Activated T-helper 2 cell treated with anti-CD3 and anti-CD28 coated beads, Interferon-gamma antibody, Interleukin-2, Interleukin-4, amounts not matched to agents 10 μg/mL and 5 μg/mL and 100 μg/mL, durations not matched to agents 14 hours and 24 hours and 36 hours (primary cell): ENCODE measurements around the gene RNF144A. TPM values are rescaled to one million over a fixed set of nuclear protein-coding genes. Genes with fewer than 3 reads are reported as not detected.

Experiments used
- DNase-seq: peaks from one replicate; pipeline ENCODE4 v3.0.0; 2021; ENCODE audit warnings: low spot score
- H3K27ac Mint-ChIP-seq: one replicate; pipeline ENCODE4 v1.8.0; 2021; ENCODE audit warnings: mixed read lengths
- H3K27me3 Mint-ChIP-seq: one replicate; pipeline ENCODE4 v1.8.0; 2021; ENCODE audit warnings: low read depth, mixed read lengths
- H3K36me3 Mint-ChIP-seq: one replicate; pipeline ENCODE4 v1.8.0; 2021; ENCODE audit warnings: low read depth, mixed read lengths
- H3K4me1 Mint-ChIP-seq: one replicate; pipeline ENCODE4 v1.8.0; 2021; ENCODE audit warnings: low read depth, mixed read lengths
- H3K4me3 Mint-ChIP-seq: one replicate; pipeline ENCODE4 v1.8.0; 2021; ENCODE audit warnings: low read depth, mild to moderate bottlenecking, moderate library complexity, mixed read lengths
- H3K9me3 Mint-ChIP-seq: one replicate; pipeline ENCODE4 v1.8.0; 2021; ENCODE audit warnings: mixed read lengths
- intact Hi-C: fragments of 100-400 bp; cut with micrococcal nuclease; formaldehyde crosslinking; loops from one replicate; pipeline ENCODE4 v1.15.1; 2023
- total RNA-seq: library from RNA; stranded (reverse); gene quantifications from 2 replicates; pipeline ENCODE4 v1.2.3, GENCODE V29; 2022

Gene RNF144A
- total RNA-seq, 1 donor from 2014 or later = 20.0 TPM

DNA sequence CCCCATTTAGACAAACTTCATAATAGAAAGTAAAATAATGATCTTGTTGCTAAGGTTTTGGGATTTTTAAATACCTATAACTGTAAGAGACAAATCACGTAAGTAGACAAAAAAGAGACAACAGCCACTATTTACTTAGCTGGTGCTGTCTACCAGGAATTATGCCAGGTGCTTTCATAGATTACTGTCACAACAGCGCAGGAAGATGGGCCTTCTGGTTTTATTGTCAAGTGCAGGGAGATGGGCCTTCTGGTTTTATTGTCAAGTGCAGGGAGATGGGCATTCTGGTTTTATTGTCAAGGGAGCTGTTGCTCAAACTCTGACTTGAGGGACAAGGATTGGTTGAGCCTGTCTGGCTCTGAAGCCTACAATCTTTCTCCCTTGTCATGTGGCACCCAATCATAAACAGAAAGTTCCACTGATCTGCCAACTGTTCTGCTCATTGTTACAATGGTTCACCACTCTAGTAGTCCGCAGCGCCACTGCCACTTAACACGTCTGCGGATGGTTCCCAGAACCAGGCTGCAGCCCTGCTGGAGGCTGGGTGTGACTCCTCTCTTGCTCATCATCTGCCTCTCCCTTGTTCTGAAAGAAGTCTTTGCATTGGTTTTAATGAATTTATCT lies 95.0 kb downstream of the RNF144A start:
- H3K27ac Mint-ChIP-seq = no peak overlapping the region
- no peaks in the 10 kb centered on the region for H3K9me3 Mint-ChIP-seq
- H3K4me1 Mint-ChIP-seq = peaks cover 26% of the 10 kb centered on the region
- DNase-seq = no peak
- no peak overlapping the region for H3K4me3 Mint-ChIP-seq
- no peaks in the 10 kb centered on the region for H3K27me3 Mint-ChIP-seq
- intact Hi-C loops = loop anchor here (5.0 kb wide), 2 partner anchors 95 to 115 kb away; partner anchors contain the start of gene RNF144A
- peaks cover 8% of the 10 kb centered on the region for H3K36me3 Mint-ChIP-seq

DNA sequence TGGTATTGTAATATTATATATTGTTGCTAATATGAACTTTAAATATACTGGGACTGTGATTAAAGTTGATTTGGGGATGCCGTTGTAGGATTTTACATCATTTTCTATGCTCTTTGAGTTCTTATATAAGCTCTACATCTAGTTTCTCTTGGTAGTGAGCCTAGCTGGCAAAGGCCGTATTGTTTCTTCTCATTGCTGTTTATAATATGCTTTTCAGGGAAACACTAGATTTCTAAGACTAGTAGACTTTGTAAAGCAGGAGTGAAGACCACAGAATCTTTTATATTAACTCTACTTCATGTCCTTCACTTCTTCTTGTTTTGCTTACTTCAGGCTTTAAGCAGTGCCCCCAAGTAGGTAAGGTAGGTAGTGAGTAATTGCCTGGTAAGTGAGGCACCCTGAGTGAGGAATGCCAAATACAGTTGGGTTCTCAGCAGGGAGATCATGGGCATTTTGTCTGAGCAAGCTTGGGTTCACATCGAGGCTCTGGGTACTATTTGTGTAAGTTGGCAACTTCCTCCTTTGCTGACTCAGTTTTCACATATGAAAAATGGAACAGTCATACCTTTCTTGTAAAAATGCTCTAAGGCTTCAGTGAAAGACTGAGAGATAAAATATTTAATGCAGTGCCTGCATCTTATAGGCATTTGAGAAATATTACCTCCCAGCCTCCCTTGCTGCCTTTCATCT lies 96.4 kb downstream of the RNF144A start:
- peaks cover 13% of the 10 kb centered on the region for H3K36me3 Mint-ChIP-seq
- H3K4me3 Mint-ChIP-seq = no peak overlapping the region
- intact Hi-C loops = loop anchor here (5.0 kb wide), 2 partner anchors 96 to 116 kb away; partner anchors contain the start of gene RNF144A
- no peak overlapping the region for H3K27ac Mint-ChIP-seq
- peaks cover 26% of the 10 kb centered on the region for H3K4me1 Mint-ChIP-seq
- no peaks in the 10 kb centered on the region for H3K9me3 Mint-ChIP-seq
- H3K27me3 Mint-ChIP-seq = no peaks in the 10 kb centered on the region
- DNase-seq = no peak

DNA sequence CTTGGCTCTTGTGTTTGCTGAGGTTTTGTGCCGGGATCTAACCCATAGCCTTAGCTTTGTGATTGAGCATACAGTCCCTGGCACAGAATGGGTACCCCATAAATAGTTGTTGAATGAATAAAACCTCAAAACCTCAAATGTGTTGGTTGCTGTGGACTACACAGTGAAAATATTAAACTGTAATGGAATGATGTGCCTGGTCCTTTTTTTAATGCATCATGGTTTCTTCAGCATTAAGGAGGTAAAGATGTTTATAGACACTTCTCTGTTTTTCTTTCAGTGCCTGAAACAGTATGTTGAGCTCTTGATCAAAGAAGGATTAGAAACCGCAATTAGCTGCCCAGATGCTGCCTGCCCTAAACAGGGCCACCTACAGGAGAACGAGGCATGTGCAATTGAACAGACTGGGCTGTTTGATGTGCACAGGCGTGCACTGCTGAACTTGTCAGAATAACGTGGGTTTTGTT lies 97.0 kb downstream of the RNF144A start:
- no peaks in the 10 kb centered on the region for H3K27me3 Mint-ChIP-seq
- peaks cover 26% of the 10 kb centered on the region for H3K4me1 Mint-ChIP-seq
- H3K4me3 Mint-ChIP-seq = no peak overlapping the region
- no peak overlapping the region for H3K27ac Mint-ChIP-seq
- H3K9me3 Mint-ChIP-seq = no peaks in the 10 kb centered on the region
- intact Hi-C loops = loop anchor here (5.0 kb wide), 2 partner anchors 97 to 117 kb away; partner anchors contain the start of gene RNF144A
- peaks cover 14% of the 10 kb centered on the region for H3K36me3 Mint-ChIP-seq
- DNase-seq = peak; percentile 13

DNA sequence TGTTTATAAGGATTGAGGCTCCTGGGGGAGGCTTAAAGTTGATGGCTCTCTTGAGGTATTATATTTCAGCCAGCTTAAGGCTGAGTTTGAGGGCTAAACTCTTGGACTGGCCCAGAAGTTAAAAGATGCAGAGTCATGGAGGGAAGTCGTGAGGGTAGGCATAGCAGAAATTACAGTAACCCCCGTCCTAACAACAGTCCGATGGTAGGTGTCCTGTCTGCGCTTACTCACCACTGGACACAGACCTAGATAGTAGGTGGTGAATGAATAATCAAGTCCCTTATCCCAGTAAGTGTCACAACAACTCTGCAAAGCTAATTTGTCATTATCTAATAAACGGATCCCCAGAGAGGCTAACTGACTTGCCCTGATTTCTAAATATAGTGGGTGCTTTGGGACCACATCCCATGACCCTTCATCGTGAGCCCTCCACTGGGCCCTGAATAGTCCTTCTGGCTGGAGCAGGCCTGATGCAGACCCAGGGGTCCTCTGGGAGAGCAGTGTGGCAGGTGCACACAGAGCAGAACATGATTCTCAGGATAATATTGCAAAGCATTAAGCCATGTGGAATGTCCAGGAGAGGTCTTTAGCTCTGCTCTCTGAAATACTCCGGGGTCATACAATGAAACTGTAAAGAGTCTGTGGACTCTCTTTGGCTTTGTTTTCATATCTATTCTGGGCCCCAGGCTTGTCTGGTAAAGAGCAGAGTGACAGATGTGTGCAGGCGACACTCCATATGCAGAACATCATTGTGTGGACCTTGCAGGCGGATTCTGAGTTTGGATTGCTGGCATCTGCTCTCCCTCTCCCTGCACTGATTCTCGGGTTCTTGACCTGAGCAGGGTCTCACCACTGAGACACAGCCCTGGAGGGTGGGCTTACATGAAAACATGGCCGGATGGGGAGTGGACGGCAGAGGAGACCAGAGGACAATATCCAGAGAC lies 98.1 kb downstream of the RNF144A start:
- intact Hi-C loops = no loop called here
- H3K4me3 Mint-ChIP-seq = no peak overlapping the region
- peaks cover 26% of the 10 kb centered on the region for H3K4me1 Mint-ChIP-seq
- no peak overlapping the region for H3K27ac Mint-ChIP-seq
- H3K27me3 Mint-ChIP-seq = no peaks in the 10 kb centered on the region
- no peaks in the 10 kb centered on the region for H3K9me3 Mint-ChIP-seq
- DNase-seq = no peak
- peaks cover 14% of the 10 kb centered on the region for H3K36me3 Mint-ChIP-seq

DNA sequence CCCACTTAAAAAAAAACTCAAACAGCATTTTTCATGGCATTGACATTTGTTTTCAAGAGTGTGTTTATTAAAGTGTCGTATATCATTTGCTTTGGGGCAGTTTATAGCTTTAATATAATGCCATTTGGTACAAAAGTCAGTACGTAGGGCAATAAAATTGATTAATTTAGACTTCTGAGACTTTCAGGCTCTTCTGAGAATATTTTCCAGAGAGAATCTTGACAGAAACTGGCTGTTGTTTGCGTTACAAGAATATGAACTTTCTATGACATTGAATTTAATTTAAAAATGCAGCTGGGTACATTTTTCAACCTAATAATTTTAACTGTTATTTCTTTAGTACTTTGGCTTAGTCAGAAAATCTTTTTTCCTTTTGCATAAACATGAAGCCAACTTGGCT lies 98.9 kb downstream of the RNF144A start:
- Mint-ChIP-seq H3K27me3 (no peaks in the 10 kb centered on the region), H3K9me3 (no peaks in the 10 kb centered on the region), H3K36me3 (peaks cover 18% of the 10 kb centered on the region), H3K4me3 (no peak overlapping the region), H3K27ac (no peak overlapping the region), H3K4me1 (peaks cover 23% of the 10 kb centered on the region)
- DNase-seq = no peak
- intact Hi-C loops = no loop called here

DNA sequence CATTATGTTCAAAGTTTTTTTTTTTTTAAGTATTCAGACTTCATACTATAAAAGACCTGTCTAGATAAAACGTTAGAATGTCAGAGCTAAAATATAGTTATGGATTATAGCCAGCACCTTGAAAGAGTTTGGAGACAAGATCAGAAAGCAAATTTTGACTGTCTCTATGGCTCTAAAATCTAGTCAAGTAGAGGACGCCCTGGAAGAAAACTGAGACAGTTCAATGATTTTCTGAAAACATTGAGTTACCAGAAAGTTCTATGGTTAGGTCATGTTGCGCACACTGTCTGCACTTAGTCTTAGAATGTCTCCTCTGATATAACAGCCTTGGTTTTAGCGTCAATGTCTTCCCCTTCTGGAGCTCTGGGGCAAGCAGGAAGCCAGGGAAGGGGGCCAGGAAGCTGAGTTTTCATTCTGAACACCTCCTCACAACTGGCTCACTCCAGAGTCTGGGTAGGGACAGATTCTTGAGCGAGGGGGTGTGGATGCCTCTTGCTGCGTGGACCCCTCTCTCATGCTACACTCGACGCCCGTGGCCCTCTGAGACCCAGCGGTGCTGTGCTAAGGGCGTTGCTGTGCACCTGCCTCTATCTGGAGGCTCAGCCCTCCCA lies 99.5 kb downstream of the RNF144A start:
- intact Hi-C loops = no loop called here
- Mint-ChIP-seq H3K27me3 (no peaks in the 10 kb centered on the region), H3K4me3 (no peak overlapping the region), H3K27ac (no peak overlapping the region), H3K36me3 (peaks cover 22% of the 10 kb centered on the region), H3K9me3 (no peaks in the 10 kb centered on the region), H3K4me1 (peaks cover 23% of the 10 kb centered on the region)
- no peak for DNase-seq

DNA sequence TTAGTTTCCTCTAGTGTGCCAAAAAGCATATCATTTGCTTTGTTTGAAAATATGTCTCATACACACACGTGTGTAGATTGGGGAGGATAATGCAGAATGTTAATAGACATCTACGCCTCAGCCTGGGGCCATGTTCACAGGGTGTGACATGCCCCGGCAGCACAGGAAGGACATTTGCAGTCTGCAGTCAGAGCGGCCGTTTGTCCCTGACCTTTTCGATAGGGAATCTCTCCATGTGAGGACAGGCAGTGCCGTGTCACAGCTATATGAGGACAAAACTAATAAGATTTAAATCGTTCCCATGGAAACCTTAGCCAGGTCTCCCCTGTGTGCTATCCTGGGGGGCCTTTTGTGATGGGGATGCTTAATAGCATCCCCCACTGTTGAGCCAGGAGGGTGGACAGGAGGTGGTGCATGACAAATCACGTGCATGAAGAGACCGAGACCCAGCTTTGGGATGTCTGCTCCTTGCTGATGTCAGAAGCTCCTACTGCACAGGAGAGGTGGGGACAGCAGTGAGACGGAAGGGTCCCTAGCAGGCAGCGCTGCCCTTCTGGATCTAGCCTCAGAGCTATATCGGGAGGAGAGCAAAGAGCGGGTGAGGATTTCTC lies 100.6 kb downstream of the RNF144A start:
- no peaks in the 10 kb centered on the region for H3K9me3 Mint-ChIP-seq
- no peak overlapping the region for H3K4me3 Mint-ChIP-seq
- intact Hi-C loops = no loop called here
- no peak overlapping the region for H3K27ac Mint-ChIP-seq
- peaks cover 21% of the 10 kb centered on the region for H3K4me1 Mint-ChIP-seq
- H3K36me3 Mint-ChIP-seq = peaks cover 29% of the 10 kb centered on the region
- no peaks in the 10 kb centered on the region for H3K27me3 Mint-ChIP-seq
- DNase-seq = no peak

DNA sequence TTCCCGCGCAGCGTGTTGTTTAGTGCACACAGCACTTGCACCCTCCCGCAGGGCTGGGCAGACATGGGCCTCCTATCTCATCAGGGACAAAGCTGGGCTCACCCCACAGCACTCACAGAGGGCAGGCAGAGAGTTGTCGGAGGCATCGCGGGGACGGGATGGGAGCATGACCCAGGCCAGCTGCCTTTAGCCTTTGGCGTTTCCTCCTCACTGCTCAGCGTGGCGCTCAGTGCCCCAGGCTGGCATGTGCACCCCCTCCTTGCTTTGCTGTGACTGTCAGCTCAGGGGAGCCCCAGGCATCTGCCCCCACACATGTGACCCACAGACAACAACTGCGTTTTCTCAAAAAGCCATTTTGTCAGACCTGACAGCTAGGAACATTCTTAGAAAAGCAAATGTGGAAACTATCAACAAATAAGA lies 101.1 kb downstream of the RNF144A start:
- no peaks in the 10 kb centered on the region for H3K9me3 Mint-ChIP-seq

DNA sequence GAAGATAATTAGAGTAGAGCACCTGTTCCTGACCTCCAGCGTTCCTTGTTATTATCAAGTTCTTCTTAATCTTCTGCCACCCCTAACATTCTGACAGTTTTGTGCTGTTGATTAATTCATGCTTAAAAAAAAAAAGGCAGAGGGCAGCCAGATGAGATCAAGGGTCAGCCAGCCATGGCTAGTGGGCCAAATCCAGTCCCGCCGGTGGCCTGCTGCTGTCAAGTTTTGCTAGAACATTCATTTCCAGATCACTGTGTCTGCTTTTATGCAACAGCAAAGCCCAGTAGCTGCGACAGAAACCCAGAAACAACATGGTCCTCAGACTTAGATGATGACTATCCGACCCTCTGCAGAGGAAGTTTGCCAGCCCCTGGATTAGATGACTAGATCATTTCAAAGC lies 101.6 kb downstream of the RNF144A start:
- H3K36me3 Mint-ChIP-seq = peaks cover 39% of the 10 kb centered on the region
- no peak overlapping the region for H3K4me3 Mint-ChIP-seq
- no peaks in the 10 kb centered on the region for H3K27me3 Mint-ChIP-seq
- DNase-seq = no peak
- H3K9me3 Mint-ChIP-seq = no peaks in the 10 kb centered on the region
- H3K27ac Mint-ChIP-seq = no peak overlapping the region
- intact Hi-C loops = no loop called here
- peaks cover 15% of the 10 kb centered on the region for H3K4me1 Mint-ChIP-seq

More for the DNA sequence above, 101.1 kb downstream of the RNF144A start:
- intact Hi-C loops = no loop called here
- peaks cover 19% of the 10 kb centered on the region for H3K4me1 Mint-ChIP-seq
- H3K27me3 Mint-ChIP-seq = no peaks in the 10 kb centered on the region
- H3K36me3 Mint-ChIP-seq = peaks cover 34% of the 10 kb centered on the region
- no peak overlapping the region for H3K4me3 Mint-ChIP-seq
- H3K27ac Mint-ChIP-seq = no peak overlapping the region
- DNase-seq = no peak

DNA sequence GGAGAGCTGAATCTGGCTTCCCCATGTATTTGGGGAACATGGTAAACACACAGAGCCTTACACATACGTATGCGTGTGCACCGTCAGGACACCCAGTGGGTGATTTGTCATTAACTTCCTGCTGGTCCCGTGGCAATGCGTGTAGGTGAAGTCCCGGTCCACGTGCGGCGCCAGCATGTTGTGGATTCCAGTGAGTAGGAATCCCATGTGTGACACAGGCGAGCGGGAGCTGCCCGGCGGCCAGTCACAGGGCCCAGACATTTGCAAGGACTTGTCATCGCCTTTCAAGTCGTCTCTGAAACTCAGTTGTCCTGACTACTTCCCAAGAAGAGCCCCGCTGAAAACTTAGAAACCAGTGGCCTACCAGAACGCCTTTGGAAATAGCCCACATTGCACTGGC lies 102.0 kb downstream of the RNF144A start:
- Mint-ChIP-seq H3K36me3 (peaks cover 40% of the 10 kb centered on the region), H3K4me3 (no peak overlapping the region), H3K27ac (no peak overlapping the region), H3K4me1 (peaks cover 10% of the 10 kb centered on the region), H3K27me3 (no peaks in the 10 kb centered on the region), H3K9me3 (no peaks in the 10 kb centered on the region)
- no peak for DNase-seq
- intact Hi-C loops = no loop called here

DNA sequence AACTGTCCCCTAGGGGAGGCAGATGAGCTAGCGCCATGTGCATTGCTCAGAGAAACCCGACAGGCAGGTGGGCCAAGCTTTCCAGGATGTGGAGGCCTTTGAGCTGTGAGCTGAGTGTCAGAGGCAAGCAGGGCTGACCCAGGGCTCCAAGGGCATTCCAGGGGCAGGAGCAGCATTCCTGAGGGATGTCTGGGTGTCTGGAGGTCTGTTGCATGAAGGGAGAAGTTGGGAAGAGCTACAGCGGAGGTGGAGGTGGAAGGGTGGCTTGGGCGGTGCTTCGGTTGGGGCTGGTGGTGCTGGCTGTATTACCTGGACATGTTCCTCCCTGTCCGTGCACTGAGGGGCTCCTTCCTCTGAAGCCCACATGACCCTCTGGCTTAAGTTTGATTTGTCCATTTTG lies 102.8 kb downstream of the RNF144A start:
- H3K27ac Mint-ChIP-seq = no peak overlapping the region

DNA sequence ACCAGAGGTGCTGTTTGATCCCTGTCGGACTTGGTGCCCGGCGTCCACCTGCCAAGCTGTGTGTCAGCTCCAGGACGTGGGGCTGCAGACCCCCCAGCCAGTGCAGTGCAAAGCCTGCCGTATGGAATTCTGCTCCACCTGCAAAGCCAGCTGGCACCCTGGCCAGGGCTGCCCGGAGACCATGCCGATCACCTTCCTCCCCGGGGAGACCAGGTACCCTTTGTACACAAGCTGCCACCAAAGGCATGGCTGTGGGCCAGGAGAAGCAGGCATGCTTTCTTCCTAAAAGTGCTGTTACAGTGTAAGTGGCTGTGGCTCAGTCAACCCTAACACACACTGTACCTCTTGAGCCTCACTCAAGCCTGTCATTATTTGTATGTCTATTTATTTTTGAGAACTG lies 103.3 kb downstream of the RNF144A start:
- Mint-ChIP-seq H3K9me3 (no peaks in the 10 kb centered on the region), H3K4me1 (peaks cover 4% of the 10 kb centered on the region), H3K27me3 (no peaks in the 10 kb centered on the region), H3K27ac (no peak overlapping the region), H3K4me3 (no peak overlapping the region), H3K36me3 (peaks cover 36% of the 10 kb centered on the region)
- DNase-seq = no peak
- intact Hi-C loops = no loop called here

More for the DNA sequence above, 102.8 kb downstream of the RNF144A start:
- Mint-ChIP-seq H3K27me3 (no peaks in the 10 kb centered on the region), H3K4me3 (no peak overlapping the region), H3K36me3 (peaks cover 36% of the 10 kb centered on the region), H3K4me1 (peaks cover 4% of the 10 kb centered on the region), H3K9me3 (no peaks in the 10 kb centered on the region)
- DNase-seq = no peak
- intact Hi-C loops = no loop called here
